ENCODE data around the gene FAM20C.
"Not testable (repeated sequence)": the region's sequence is repeated elsewhere in the genome, so short reads cannot be mapped to it uniquely, and the experiment has no call there.

DNA sequence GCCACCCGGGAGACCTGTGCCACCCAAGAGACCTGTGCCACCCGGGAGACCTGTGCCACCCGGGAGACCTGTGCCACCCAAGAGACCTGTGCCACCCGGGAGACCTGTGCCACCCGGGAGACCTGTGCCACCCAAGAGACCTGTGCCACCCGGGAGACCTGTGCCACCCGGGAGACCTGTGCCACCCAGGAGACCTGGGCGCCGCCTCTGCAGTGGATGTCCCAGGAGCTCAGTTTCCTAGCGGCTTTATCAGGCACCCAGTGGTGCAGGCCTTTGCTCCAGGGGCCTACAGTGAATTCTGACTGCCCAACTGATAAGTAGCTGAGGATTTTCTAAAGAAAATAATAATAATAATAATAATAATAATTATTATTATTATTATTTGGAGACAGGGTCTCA lies 51.2 kb downstream of the FAM20C start:
- TF ChIP-seq POLR2A (IDR thresholded peaks at IDR 0.05): not testable (repeated sequence)
- TF ChIP-seq, protein P1, sequence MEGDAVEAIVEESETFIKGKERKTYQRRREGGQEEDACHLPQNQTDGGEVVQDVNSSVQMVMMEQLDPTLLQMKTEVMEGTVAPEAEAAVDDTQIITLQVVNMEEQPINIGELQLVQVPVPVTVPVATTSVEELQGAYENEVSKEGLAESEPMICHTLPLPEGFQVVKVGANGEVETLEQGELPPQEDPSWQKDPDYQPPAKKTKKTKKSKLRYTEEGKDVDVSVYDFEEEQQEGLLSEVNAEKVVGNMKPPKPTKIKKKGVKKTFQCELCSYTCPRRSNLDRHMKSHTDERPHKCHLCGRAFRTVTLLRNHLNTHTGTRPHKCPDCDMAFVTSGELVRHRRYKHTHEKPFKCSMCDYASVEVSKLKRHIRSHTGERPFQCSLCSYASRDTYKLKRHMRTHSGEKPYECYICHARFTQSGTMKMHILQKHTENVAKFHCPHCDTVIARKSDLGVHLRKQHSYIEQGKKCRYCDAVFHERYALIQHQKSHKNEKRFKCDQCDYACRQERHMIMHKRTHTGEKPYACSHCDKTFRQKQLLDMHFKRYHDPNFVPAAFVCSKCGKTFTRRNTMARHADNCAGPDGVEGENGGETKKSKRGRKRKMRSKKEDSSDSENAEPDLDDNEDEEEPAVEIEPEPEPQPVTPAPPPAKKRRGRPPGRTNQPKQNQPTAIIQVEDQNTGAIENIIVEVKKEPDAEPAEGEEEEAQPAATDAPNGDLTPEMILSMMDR (IDR thresholded peaks at IDR 0.05 in 4 of 5, conservative IDR thresholded peaks at IDR 0.05 in 1 of 5): not testable (repeated sequence)

Measured in gastrocnemius medialis (tissue), 4 donors.